HL-60 (cell line): ENCODE data around the gene SPDYE3.

ENCODE experiments used
- GABPA ChIP-seq: IDR thresholded peaks from 2 replicates; pipeline ENCODE4 v1.6.1; 2012; ENCODE audit warnings: low read depth
- POLR2AphosphoS5 ChIP-seq: IDR thresholded peaks from 2 replicates; pipeline ENCODE4 v1.6.1; 2012; ENCODE audit warnings: low read depth
- SPI1 ChIP-seq: IDR thresholded peaks from 2 replicates; pipeline ENCODE4 v1.6.1; 2012; ENCODE audit warnings: low read depth, mild to moderate bottlenecking, borderline replicate concordance
- TF ChIP-seq, protein P1 (sequence below): IDR thresholded peaks from 2 replicates; pipeline ENCODE4 v1.6.1; 2012; ENCODE audit warnings: low read depth; ENCODE audit not compliant: insufficient replicate concordance
- TF ChIP-seq, protein P2 (sequence below): IDR thresholded peaks from one replicate; pipeline ENCODE4 v1.5.1; 2011; ENCODE audit warnings: low read length, control low read depth, inconsistent platforms; ENCODE audit not compliant: insufficient read depth

DNA sequence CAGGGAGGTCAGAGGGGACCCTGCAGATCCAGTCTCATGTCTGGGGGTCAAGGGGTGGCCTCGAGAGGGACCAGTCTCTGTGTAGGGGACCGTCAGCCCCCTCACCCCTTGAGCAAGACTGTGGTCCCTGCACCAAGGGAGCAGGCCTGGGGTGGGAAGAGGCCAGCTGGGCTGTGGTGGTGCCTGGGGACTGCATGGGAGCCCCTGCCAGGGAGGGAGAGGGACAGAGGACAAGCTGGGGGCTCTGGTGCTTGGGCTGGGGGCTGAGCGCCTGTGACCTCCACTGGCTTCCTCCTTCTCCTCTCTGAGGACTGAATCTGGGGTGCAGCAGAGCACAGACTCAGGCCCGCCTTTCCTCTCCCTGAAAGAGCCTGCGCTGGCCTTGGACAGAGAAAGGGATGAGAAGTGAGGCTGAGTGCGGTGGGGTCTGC lies 49.6 kb downstream of the SPDYE3 start:
- TF ChIP-seq, protein P1, sequence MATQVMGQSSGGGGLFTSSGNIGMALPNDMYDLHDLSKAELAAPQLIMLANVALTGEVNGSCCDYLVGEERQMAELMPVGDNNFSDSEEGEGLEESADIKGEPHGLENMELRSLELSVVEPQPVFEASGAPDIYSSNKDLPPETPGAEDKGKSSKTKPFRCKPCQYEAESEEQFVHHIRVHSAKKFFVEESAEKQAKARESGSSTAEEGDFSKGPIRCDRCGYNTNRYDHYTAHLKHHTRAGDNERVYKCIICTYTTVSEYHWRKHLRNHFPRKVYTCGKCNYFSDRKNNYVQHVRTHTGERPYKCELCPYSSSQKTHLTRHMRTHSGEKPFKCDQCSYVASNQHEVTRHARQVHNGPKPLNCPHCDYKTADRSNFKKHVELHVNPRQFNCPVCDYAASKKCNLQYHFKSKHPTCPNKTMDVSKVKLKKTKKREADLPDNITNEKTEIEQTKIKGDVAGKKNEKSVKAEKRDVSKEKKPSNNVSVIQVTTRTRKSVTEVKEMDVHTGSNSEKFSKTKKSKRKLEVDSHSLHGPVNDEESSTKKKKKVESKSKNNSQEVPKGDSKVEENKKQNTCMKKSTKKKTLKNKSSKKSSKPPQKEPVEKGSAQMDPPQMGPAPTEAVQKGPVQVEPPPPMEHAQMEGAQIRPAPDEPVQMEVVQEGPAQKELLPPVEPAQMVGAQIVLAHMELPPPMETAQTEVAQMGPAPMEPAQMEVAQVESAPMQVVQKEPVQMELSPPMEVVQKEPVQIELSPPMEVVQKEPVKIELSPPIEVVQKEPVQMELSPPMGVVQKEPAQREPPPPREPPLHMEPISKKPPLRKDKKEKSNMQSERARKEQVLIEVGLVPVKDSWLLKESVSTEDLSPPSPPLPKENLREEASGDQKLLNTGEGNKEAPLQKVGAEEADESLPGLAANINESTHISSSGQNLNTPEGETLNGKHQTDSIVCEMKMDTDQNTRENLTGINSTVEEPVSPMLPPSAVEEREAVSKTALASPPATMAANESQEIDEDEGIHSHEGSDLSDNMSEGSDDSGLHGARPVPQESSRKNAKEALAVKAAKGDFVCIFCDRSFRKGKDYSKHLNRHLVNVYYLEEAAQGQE = no peak
- TF ChIP-seq, protein P2, sequence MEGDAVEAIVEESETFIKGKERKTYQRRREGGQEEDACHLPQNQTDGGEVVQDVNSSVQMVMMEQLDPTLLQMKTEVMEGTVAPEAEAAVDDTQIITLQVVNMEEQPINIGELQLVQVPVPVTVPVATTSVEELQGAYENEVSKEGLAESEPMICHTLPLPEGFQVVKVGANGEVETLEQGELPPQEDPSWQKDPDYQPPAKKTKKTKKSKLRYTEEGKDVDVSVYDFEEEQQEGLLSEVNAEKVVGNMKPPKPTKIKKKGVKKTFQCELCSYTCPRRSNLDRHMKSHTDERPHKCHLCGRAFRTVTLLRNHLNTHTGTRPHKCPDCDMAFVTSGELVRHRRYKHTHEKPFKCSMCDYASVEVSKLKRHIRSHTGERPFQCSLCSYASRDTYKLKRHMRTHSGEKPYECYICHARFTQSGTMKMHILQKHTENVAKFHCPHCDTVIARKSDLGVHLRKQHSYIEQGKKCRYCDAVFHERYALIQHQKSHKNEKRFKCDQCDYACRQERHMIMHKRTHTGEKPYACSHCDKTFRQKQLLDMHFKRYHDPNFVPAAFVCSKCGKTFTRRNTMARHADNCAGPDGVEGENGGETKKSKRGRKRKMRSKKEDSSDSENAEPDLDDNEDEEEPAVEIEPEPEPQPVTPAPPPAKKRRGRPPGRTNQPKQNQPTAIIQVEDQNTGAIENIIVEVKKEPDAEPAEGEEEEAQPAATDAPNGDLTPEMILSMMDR = no peak
- TF ChIP-seq POLR2AphosphoS5 (no peak), GABPA (no peak), SPI1 (no peak)
